Occipital lobe (tissue), 2 donors: ENCODE data around the gene ZCRB1. TPM values are rescaled to one million over a fixed set of nuclear protein-coding genes. Genes with fewer than 3 reads are reported as not detected.
"Not testable (repeated sequence)": the region's sequence is repeated elsewhere in the genome, so short reads cannot be mapped to it uniquely, and the experiment has no call there.

Source experiments
- DNase-seq: peaks from one replicate; lab custom pipeline; 2025; lab: John Stamatoyannopoulos, UW
- total RNA-seq: library from RNA; depleted of rRNA; stranded (reverse); fragments of >200 nt; gene quantifications from one replicate; pipeline ENCODE4 v1.2.3, GENCODE V29; 2014

ZCRB1 gene
- total RNA-seq, 1 donor from 2014 or later: 15.0 TPM

DNA sequence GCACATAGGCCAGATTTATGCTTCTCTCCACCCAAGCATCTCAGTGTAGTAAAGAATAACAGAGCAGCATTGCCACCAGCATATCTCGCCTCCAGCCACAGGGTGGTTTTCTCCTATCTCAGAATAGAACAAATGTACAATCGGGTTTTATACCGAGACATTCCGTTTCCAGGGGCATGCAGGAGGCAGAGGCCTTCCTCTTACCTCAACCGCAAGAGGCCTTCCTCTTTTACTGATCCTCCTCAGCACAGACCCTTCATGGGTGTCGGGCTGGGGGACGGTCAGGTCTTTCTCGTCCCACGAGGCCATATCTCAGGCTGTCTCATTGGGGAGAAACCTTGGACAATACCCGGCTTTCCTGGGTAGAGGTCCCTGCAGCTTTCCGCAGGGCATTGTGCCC lies 4.2 kb upstream of the ZCRB1 start:
- not testable (repeated sequence) for DNase-seq

DNA sequence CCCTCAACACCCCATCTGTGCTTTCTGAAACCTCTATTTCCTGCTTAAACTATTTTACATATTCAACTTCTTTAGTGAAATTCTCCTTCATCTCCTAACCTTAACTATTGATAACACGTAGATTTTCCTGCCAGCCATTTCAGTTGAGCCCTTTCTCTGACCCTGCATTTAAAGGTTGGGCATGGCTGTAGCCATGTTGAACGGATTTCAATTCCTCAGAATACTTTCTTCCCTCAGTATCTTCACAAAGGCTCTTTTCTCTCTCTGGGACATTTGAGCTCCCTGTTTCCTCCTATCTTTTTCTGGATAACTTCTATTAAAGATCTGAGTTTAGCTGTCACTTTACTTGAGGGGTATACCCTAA lies 1.3 kb upstream of the ZCRB1 start:
- DNase-seq: no peak

DNA sequence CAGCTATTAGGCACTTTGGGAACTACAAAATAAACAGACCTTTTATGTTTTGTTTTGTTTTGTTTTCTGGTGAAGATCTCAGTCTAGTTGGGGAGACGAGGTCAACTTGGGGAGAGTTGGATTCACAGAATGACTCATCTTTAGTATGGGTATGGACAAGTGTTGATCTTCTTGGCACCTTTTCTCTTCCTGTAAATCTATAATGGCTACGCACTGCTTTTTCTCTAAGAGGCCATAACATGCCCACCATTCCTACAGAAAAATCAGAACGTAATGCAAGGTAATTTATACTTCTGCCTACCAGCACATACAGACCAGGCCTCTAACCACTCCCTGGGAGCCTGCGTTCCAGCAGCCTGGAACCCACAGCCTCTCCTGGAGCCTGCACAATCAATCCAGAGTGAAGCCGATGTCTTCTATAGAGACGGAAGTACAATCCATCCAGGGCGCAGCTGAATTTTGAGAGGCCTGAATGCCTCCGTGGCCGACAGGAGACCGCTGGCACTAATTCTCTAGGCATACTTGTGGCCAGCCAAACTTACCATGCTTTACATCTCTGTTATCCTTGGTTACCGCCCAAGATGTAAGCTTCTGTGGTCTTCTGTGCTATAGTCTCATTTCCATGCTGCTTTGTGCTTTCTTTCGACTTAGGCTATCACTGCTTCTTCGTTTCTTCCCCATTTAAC lies 790 bp upstream of the ZCRB1 start:
- no peak for DNase-seq

DNA sequence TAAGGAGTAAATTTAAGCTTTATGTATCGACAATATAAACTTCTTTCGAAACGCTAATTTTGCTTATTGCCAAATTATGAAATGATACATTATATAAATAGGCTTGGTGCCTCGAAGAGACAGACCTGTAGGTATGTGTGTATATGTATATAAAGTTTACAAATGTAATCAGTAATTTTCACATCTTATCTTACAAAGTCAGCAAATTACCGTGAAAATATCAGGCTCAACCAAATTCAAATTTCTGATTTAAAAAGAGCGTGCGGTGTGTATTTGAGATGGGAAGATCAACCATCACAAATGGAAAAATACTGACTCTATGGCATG lies 605 bp downstream of the ZCRB1 start:
- no peak for DNase-seq

DNA sequence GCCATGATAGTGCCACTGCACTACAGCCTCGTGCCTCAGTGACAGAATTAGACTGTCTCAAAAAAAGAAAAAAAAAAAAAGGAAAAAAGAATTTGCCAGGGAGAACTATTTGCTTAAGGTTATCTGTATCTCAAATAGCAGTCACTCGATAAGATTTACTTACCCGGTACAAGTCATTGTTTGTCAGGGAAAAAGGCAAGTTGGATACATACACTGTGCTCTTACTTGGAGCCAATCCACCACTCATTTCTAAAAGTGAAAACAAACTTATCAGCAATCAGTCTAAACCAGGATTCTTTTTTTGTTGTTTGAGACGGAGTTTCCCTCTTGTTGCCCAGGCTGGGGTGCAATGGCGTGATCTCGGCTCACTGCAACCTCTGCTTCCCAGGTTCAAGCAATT lies 2.0 kb downstream of the ZCRB1 start:
- DNase-seq: no peak

DNA sequence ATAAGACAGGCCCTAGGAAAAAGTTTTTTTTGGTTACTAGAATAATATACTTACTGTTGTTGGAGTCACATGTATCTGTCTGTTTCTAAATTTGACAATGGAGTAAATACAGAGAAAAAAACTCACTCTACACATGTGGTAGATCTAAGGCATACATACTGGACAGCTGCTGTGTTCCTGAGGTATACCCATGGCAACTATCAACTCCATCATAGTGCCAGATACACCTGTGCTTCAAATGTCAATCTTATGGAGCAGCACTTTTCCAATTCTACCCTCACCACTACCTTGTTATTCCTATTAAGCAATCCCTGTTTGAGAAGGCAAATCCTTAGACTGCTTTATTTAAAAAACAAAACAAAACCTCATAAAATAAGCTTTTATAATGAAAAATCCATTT lies 3.3 kb downstream of the ZCRB1 start:
- no peak for DNase-seq

DNA sequence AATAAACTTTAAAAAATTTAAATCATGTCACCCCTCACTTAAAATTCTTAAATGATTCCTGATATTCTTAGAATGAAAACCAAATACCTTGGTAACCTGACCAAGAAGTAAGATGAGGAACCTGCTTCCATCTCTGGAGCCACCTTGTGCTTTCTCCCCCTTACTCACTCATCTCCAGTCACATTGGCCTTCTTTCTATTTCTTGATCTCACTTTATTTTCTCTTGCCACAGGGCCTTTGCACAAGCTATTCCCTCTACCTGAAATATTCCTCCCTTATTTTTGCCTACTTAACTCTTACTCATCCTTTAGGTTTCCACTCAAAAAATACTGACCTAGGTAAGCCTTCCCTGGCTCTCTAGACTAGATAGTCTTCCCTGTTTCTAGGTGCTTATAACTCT lies 5.1 kb downstream of the ZCRB1 start:
- no peak for DNase-seq

DNA sequence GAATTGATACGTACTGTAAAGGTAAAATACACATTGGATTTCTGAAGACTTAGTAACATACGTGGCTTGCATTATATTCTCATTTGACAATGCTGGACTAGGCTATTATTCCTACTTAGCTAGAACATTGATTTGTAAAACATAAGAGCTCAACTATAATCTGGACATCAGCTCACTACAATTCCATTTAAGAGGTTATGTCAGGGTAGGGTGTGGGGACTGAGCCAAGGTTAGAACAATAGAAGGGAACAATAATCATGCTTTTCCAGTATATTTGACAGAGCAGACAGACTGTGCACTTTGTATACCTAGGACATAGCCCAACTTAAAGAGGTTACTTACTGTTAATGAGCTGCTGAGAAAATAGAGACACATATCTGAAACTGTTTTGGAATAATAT lies 10.8 kb downstream of the ZCRB1 start:
- DNase-seq: no peak

DNA sequence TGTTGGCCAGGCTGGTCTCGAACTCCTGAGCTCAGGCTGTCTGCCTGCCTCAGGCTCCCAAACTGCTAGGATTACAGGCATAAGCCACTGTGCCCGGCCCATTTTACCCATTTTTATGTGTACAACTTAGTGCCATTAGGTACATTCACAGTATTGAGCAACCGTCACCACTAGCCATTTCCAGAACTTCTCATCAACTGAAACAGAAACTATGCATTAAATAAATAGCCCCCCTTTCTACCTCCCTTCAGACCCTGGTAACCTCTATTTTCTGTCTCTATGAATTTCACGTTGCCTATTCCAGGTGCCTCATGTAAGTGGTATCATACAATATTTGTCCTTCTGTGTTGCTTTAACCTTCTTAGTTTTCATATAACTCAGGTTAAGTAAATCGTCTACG lies 15.9 kb downstream of the ZCRB1 start:
- DNase-seq: no peak

DNA sequence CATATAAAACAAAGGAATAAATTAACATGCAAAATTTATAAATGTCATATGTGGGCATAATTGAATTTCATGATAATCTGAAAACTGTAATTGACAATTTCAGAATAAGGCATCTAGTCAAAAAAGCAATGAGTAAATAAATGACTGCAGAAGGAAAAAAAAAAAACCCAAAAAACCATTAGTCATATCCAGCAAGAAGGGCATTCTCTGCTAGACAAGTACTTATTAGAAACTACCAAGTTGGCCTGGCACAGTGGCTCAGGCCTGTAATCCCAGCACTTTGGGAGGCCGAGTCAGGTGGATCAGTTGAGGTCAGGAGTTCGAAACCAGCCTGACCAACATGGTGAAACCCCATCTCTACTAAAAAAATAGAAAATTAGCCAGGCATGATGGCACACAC lies 17.5 kb downstream of the ZCRB1 start:
- no peak for DNase-seq

DNA sequence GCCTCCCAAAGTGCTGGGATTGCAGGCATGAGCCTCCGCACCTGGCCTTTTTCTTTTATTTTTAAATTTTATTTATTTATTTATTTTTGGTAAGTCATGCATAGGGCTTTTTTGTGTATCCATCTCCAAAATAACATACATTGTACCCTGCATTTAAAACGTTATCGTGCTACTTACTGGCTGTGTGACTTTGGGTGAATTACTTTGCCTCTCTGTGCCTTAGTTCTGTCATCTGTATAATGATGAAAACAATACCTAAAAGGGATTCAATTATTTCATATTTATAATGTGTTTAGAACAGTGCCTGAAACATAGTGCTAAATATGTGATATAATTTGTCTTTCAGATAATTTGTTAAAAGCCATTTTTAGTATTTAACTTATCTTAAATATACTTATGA lies 19.6 kb downstream of the ZCRB1 start:
- DNase-seq: no peak

DNA sequence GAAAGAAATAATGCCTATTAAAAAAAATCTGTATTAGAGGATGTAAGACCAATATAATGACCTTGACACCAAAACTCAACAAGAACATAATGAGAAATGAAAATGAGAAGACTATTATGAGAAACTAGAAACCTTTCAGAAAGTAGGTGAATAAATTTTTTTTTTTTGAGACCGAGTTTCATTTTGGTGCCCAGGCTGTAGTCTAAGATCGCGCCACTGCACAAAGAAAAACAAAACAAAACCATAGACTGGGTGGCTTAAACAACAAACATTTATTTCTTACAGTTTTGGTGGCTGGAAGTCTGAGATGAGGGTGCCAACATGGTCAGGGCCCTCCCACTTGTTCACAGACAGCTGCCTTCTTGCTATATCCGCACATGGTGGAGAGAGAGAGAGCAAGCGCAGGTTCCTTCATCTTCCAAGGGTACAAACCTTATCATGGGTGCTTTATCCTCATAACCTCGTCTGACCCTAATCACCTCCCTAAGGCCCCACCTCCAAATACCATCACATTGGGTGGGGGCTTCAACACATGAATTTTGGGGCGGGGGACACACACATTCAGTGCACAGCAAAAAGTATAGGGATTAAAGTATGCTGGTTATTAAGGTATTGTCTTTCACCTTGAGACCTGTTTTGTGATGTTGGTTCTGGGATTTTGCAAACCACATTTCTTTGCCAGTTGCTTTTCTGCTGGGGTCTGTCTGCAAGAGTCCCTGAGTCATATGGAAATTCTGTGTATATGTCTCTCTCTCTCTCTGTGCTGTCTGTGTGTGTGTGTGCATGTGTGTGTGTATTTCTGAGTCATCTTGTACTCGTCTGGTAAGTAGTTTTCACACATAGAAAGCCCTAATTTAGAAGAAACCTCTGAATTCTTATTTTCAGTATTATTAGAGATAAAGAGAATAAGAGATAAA lies 26.2 kb downstream of the ZCRB1 start:
- DNase-seq: peak; percentile 3

DNA sequence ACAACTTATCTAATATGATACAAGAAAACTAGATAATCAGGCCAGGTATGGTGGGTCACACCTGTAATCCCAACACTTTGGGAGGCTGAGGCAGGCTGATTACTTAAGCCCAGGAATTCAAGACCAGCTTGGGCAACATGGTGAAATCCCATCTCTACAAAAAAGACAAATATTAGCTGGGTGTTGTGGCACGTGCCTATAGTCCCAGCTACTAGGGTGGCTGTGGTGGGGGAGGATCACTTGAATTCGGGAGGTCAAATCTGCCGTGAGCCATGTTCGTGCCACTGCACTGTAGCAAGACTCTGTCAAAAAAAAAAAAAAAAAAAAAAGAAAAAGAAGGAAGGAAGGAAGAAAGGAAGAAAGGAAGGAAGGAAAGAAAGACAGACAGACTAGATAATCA lies 27.0 kb downstream of the ZCRB1 start:
- no peak for DNase-seq

DNA sequence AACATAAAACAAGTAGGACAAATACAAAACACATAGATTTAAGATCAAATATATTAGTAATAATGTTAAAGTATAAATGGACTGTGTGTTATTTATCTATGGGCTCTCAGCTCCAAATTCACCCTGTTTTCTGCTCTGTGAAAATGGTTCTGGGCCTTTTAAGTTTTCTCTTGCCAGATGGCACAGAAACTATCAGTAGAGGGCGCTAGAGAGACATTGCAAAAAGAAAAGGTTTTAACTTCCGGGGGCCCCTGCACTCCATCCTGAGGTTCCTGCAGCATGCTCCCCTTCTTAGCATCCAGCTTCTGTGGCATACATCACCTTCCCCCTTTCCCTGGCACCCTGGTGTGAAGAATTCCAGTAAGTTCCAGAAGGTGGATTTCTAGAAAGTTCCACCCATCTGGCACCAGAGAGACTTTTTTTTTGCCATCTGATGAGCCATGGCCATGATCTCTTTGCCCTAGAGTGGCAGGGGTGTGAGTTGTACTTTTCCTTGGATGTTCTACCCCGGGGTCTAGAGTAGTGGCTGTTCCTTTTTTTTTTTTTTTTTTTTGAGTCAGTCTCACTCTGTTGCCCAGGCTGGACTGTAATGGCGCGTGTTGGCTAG lies 29.3 kb downstream of the ZCRB1 start:
- DNase-seq: no peak

DNA sequence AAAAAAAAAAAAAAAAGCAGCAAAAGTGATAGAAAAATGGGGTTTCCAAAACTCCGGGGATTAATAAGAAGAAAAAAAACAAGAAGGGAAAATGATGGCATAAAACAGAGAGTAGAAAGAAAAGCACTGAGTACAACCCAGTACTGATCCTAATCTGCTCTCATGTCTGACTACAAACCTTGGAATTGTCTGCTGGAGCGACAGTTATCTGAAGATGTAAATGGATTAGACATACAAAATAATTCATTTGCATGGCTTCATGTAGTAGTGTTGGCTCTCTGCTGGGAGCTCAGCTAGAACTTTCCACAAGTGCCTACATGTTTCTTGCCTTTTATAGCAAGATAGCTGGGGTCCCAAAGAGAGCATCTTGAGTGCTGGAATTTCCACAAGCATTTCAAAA lies 34.2 kb downstream of the ZCRB1 start:
- no peak for DNase-seq

DNA sequence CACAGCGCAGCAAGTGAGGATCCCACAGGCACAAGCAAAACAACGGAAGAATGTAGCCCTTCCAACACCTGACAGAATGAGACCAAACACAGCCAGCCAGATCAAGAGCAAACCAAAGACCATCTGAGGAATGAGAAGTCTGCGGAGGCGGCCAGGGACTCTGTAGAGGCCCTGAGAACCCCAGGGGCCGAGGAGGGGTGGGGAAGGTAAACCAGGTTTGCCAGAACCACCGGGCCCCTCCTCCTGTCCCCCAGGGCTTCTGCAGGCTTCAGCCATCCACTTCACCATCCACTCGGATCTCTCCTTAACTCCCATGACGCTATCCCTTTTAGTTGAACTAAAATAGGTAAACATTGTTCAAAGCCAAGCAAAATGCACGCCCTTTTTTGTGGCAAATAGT lies 37.4 kb downstream of the ZCRB1 start:
- no peak for DNase-seq

DNA sequence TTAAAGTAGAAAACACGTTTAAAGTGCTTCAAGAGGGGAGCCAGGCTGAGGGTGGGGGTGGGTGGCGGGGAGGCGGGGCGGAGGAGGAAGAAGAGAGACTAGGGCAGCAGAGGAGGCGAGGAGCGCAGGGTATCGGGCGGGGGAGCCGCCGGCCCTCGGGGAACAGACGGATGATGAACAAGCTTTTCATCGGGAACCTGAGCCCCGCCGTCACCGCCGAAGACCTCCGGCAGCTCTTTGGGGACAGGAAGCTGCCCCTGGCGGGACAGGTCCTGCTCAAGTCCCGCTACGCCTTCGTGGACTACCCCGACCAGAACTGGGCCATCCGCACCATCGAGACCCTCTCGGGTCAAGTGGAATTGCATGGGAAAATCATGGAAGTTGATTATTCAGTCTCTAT lies 39.2 kb downstream of the ZCRB1 start:
- no peak for DNase-seq

DNA sequence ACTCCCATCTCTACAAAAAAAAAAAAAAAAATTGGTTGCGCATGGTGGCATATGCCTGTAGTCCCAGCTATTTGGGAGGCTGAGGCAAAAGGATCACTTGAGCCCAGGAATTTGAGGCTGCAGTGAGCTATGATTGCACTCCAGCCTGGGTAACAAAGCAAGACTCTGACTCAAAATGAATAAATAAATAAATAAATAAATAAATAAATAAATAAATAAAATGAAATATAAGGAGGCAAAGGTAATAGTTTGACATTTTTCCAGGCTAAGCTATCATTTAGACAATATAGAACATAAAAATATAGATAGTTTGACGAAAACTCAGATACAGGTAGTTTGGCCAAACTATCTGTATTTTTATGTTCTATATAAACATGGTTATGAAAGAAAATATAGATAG lies 40.5 kb downstream of the ZCRB1 start:
- DNase-seq: no peak

DNA sequence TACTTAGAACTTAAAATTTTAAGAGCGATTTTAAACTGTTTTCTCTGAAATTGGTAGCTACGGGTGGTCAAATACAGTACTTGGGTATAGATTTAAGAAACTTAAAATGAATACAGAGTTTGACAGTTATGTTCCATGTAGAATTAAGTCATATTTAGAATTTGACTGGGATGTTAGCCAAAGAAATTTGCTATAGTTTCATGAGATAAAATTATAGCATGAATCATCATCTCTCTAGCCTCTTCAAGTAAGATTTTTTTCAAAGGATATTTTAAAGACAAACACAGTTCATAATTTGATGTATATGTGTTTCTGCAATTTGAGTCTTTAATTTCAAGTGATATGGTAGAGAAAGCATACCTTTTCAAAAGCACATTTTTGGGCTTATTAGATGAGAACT lies 41.0 kb downstream of the ZCRB1 start:
- no peak for DNase-seq

DNA sequence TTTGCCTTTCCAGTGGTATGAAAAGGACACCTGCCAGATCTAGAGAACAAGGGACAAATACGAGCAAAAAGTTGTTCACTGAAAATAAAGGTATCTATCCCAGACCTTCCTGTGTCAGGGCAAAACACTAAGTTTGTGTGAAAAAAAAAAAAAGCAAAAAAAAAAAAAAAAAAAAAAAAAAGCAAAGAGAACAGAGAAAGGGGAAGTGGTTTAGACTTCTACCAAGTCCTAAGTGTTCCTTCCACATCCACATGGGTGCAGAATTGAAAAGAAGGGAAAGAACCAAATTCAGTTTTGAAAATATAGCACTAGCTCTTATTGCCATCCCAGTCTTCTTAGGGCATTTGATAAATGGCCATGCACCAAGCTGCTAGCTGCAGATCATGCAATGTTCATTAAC lies 41.7 kb downstream of the ZCRB1 start:
- DNase-seq: no peak

DNA sequence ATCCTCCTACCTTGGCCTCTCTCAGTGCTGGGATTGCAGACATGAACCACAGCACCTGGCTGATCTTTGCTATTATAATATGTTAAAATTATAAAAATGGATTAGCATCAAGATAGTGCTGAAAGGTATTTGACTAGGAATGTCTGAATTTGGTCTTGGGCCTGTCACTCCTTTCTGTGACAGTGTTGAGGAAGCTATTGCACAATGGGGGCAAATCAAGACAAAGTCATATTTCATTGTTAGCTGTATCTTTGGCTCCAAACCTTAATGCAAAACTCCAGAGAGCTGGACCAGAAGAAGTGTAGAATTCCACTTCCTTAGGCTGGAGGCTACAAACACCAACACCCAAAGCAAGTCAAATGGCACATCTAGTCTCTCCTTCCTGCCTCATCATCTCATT lies 42.2 kb downstream of the ZCRB1 start:
- no peak for DNase-seq

DNA sequence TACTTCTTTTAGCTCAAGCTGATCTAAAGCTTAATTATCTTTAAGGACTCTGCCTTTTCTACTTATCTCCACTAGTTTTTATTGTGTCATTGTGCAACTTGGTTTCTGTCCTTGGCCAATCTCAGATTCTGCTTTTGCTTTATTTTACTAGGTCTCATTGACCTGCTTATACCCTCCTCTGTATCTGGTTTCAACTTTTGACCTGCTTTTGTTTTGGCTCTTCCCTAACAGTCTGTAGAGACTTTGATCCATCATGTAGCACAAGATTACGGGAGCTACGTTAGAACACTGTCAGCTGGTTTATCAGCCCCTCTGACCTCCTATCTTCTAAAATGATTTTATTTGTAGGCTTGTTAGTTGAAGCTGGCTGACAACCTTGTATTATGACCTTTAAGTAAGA lies 43.6 kb downstream of the ZCRB1 start:
- no peak for DNase-seq

DNA sequence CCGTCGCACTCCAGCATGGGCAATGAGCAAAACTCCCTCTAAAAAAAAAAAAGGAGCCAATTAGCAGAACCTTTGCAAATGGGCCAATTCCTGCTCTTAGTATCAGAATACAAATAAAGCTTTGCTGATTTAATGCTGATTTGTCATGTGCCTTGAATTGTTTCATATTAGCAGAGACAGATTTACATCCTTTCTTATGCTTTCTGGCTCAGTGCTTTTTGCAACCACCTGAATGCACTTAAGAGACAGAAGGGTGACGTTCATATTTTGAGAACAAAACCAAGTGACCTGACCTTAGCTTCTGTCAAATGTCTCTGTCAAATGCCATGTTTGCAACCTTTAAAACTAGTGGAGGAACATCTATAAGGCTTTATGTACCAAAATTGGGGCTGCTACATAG lies 44.0 kb downstream of the ZCRB1 start:
- DNase-seq: no peak
